B cell (primary cell): ENCODE measurements around the gene CADPS.

Source experiments
- CTCF ChIP-seq: fragments of 200-600 bp; IDR thresholded peaks from one replicate; pipeline ENCODE4 v1.8.0; 2022; ENCODE audit warnings: antibody characterized with exemption, mild to moderate bottlenecking
- EZH2 ChIP-seq: IDR thresholded peaks from 2 replicates; pipeline ENCODE4 v1.6.1; 2012; ENCODE audit warnings: borderline replicate concordance, low read depth, mild to moderate bottlenecking, moderate library complexity, low read length; ENCODE audit not compliant: insufficient read depth, poor library complexity, severe bottlenecking

GRCh38 chr3:62538691-62539356 lies 336.4 kb downstream of the CADPS start:
- TF ChIP-seq CTCF: no peak
- no peak for TF ChIP-seq EZH2
